ENCODE measurements around the gene PAPLN.

Gene PAPLN

DNA sequence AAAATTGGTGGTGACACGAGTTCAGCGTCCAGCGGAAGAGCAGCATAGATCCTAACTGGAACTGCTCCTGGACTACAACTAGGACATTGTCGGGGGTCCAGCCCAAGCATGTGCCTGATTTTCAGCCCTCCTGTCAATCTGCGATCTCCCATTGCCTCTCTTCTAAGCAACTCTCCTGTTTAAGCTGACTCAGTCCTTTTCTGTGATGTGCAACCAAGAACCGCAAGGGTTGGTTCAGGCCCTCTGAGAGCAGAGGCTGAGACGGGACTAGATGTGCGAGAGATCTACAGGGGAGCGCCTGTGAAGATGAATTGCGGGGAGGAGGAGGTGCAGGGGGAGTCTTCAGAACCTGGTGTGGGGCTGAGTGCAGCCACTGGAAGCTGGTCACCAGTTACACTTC, 3.7 kb upstream of the PAPLN start:
- peaks cover 13% of the 10 kb centered on the region for H3K27me3 ChIP-seq (replicated peaks)
- TF ChIP-seq, protein P1, sequence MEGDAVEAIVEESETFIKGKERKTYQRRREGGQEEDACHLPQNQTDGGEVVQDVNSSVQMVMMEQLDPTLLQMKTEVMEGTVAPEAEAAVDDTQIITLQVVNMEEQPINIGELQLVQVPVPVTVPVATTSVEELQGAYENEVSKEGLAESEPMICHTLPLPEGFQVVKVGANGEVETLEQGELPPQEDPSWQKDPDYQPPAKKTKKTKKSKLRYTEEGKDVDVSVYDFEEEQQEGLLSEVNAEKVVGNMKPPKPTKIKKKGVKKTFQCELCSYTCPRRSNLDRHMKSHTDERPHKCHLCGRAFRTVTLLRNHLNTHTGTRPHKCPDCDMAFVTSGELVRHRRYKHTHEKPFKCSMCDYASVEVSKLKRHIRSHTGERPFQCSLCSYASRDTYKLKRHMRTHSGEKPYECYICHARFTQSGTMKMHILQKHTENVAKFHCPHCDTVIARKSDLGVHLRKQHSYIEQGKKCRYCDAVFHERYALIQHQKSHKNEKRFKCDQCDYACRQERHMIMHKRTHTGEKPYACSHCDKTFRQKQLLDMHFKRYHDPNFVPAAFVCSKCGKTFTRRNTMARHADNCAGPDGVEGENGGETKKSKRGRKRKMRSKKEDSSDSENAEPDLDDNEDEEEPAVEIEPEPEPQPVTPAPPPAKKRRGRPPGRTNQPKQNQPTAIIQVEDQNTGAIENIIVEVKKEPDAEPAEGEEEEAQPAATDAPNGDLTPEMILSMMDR (IDR thresholded peaks at IDR 0.05; ENCODE audit: low read depth, low read length, missing control alignments): no peak
- no peaks in the 10 kb centered on the region for H3K36me3 ChIP-seq (replicated peaks)
- no peak for DNase-seq
- no peak overlapping the region for H3K4me3 ChIP-seq (ENCODE audit: low read depth, low read length)
- no peak overlapping the region for H3K27ac ChIP-seq
- in situ Hi-C loops (cut with HindIII; ENCODE audit: low pct_ligation_motif_present, low sequenced_read_pairs): no loop called here

DNA sequence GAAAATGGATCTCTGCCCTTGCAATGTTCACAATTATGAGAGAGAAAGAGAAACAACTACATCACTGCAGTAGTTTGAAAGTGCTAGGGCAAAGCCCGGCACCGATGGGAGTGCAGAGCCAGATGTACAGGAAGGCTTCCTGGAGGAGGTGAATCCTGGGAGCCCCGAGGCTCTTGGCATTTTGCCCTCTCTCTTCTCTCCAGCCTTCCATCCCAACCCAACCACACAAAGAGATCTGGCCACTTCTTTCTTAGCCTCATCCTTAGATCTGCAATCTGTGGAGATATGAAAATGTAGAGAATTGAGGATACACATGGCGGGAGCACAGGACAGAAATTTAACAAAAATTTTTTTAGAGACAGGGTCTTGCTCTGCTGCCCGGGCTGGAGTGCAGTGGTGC, 3.3 kb upstream of the PAPLN start:
- no peak overlapping the region for H3K4me3 ChIP-seq (ENCODE audit: low read depth, low read length)
- H3K27me3 ChIP-seq (replicated peaks): peaks cover 13% of the 10 kb centered on the region
- in situ Hi-C loops (cut with HindIII; ENCODE audit: low pct_ligation_motif_present, low sequenced_read_pairs): no loop called here
- TF ChIP-seq, protein P1 (IDR thresholded peaks at IDR 0.05; ENCODE audit: low read depth, low read length, missing control alignments): no peak
- H3K36me3 ChIP-seq (replicated peaks): no peaks in the 10 kb centered on the region
- no peak overlapping the region for H3K27ac ChIP-seq
- DNase-seq: no peak

DNA sequence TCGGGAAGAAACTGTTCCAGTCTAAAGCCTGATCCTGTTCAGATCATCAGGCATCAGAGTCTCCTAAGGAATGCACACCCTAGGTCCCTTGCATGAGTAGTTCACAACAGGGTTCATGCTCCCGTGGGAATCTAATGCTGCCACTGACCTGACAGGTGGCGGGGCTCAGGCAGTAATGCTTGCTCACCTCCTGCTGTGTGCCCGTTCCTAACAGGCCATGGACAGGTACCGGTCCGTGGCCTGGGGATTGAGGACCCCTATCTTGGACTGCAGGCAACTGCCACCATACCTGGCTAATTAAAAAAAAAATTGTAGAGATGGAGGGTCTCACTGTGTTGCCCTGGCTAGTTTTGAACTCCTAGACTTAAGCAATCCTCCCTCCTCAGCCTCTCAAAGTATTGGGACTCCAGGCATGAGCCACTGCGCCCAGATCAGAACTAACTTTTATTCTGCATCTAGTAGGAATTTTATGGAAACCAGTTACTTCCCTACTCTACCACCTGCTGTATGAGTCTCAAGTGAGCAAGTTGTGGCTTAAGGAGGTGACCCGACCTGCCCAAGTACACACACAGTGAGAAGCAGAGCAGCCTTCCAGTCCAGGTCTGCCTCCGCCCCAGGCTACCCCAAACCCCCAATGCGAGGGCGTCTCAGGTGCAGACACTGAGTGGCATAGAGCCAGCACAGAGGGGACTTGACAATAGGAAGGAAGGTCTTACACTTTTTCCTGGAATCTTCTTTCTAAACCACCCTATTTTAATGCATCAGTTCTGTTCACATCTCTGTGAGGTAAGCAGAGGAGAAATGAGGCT, 2.5 kb upstream of the PAPLN start:
- in situ Hi-C loops (cut with HindIII; ENCODE audit: low pct_ligation_motif_present, low sequenced_read_pairs): no loop called here
- TF ChIP-seq, protein P1 (IDR thresholded peaks at IDR 0.05; ENCODE audit: low read depth, low read length, missing control alignments): no peak
- Histone ChIP-seq H3K36me3 (replicated peaks) (no peaks in the 10 kb centered on the region), H3K27ac (no peak overlapping the region), H3K4me3 (ENCODE audit: low read depth, low read length) (no peak overlapping the region), H3K27me3 (replicated peaks) (peaks cover 13% of the 10 kb centered on the region)
- no peak for DNase-seq

DNA sequence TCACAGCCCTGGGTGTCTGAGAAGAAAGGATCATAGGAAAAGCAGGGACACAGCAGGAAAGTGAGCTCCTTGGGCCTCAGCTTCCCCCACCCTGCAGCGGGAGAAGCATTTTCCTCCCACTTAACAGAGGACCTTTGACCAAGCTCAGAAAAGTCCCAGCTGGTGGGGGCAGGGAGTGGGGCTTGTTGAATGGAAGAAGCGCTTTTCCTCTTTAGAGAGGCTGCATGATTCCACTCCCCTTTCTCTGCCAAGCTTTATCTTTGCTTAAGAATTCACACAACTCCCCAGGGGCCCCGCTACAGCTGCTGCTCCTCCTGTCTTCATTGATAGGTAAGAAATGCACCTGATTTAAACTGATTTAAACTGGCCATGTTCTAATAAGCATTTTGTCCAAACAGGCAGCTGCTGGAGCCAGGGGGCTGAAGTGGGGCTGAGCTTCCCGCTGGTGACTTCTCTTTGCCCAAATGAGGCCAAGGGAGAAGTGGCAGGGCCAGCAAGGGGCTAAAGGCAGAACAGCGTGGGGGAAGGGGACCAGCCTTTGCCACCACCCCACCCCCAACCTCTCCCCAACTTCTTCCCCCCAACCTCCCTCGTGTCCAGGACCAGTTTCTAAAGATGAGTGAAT, 1.7 kb upstream of the PAPLN start:
- no peak overlapping the region for H3K27ac ChIP-seq
- H3K4me3 ChIP-seq (ENCODE audit: low read depth, low read length): no peak overlapping the region
- DNase-seq: no peak
- TF ChIP-seq, protein P1 (IDR thresholded peaks at IDR 0.05; ENCODE audit: low read depth, low read length, missing control alignments): no peak
- no peaks in the 10 kb centered on the region for H3K36me3 ChIP-seq (replicated peaks)
- in situ Hi-C loops (cut with HindIII; ENCODE audit: low pct_ligation_motif_present, low sequenced_read_pairs): no loop called here
- peaks cover 13% of the 10 kb centered on the region for H3K27me3 ChIP-seq (replicated peaks)

DNA sequence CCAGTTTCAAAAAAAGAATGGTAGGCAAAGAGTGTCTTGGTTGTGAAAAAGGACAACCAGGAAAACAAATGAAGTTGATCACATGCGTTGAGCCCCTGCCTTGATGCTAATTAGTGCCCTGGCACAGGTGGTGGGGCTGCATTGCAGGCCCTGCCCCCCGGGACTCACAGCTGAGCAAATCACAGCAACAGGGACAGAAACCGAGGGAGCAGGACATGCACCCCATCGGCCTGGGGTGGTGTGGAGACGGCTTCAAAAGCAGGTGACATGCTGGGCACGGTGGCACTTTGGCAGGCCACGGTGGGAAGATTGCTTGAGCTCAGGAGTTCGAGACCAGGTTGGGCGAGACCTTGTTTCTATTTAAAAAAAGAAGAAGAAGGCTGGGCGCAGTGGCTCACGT, 1.1 kb upstream of the PAPLN start:
- no peak for DNase-seq
- Histone ChIP-seq H3K27ac (no peak overlapping the region), H3K36me3 (replicated peaks) (no peaks in the 10 kb centered on the region), H3K4me3 (ENCODE audit: low read depth, low read length) (no peak overlapping the region), H3K27me3 (replicated peaks) (peaks cover 13% of the 10 kb centered on the region)
- TF ChIP-seq, protein P1 (IDR thresholded peaks at IDR 0.05; ENCODE audit: low read depth, low read length, missing control alignments): no peak
- in situ Hi-C loops (cut with HindIII; ENCODE audit: low pct_ligation_motif_present, low sequenced_read_pairs): no loop called here
